GM03348 (cell line): ENCODE data around the gene SLC5A1.
"Not testable (repeated sequence)": the region's sequence is repeated elsewhere in the genome, so short reads cannot be mapped to it uniquely, and the experiment has no call there.

Source experiments
- DNase-seq: peaks from one replicate; pipeline ENCODE4 v3.0.0; 2012; ENCODE audit warnings: low spot score

The SLC5A1 gene

GRCh38 chr22:32144496-32145274, 101.6 kb downstream of the SLC5A1 start:
- DNase-seq = no peak

- not testable (repeated sequence) for DNase-seq
Measured at GRCh38 chr22:32147128-32147527, 104.1 kb downstream of the SLC5A1 start.

GRCh38 chr22:32148372-32148771, 105.3 kb downstream of the SLC5A1 start:
- DNase-seq = not testable (repeated sequence)

- DNase-seq = not testable (repeated sequence)
Measured at GRCh38 chr22:32150647-32151046, 107.6 kb downstream of the SLC5A1 start.

- DNase-seq = not testable (repeated sequence)
Measured at GRCh38 chr22:32151641-32152040, 108.6 kb downstream of the SLC5A1 start.

GRCh38 chr22:32154727-32155126, 111.7 kb downstream of the SLC5A1 start:
- not testable (repeated sequence) for DNase-seq

GRCh38 chr22:32157632-32158031, 114.6 kb downstream of the SLC5A1 start:
- not testable (repeated sequence) for DNase-seq

- DNase-seq = no peak
Measured at GRCh38 chr22:32158712-32159533, 115.9 kb downstream of the SLC5A1 start, which contains the start of gene C22orf42. C22orf42 (minus strand) TSS chr22:32159303; CDS start chr22:32159215, 88 bp downstream.

GRCh38 chr22:32160411-32160810, 117.3 kb downstream of the SLC5A1 start:
- DNase-seq = not testable (repeated sequence)
